Activated CD4-positive, alpha-beta T cell treated with anti-CD3 and anti-CD28 coated beads for 24 hours (primary cell): ENCODE data around the gene DYNLRB1.

Experiments
- DNase-seq, 2 donors: peaks; one replicate each; pipeline ENCODE4 v3.0.0-alpha.2; 2020; ENCODE audit warnings: low read depth in 2 of 2

DYNLRB1 gene

DNA sequence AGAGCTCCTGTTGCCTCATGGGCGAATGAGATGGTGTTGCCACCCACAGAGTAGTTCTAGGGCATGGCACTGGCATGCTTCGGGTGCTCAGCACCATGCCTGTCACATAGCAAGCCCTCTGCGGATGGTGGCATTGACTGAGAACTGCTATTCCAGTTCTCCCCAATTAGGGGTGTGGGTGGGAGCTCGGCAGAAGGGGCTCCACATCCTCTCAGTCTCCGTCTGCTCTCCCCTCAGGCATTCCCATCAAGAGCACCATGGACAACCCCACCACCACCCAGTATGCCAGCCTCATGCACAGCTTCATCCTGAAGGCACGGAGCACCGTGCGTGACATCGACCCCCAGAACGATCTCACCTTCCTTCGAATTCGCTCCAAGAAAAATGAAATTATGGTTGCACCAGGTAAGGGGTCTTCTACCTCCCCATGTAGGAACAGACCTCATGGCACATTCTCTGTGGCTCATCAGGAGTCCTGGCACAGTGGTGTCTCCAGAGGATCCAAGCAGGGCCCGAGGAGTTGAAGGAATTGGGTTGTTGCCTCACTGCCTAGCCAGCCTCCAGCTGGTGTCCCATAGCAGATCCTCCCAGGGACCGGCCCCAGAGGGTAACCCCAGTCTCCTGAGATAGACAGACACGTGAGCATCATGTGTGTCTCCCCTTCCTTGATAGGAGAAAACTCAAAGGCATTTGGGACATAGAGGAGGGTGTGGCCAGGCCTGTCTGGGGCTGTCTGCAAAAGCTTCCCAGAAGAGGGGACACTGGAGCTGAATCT lies 18.4 kb downstream of the DYNLRB1 start:
- no peak for DNase-seq

DNA sequence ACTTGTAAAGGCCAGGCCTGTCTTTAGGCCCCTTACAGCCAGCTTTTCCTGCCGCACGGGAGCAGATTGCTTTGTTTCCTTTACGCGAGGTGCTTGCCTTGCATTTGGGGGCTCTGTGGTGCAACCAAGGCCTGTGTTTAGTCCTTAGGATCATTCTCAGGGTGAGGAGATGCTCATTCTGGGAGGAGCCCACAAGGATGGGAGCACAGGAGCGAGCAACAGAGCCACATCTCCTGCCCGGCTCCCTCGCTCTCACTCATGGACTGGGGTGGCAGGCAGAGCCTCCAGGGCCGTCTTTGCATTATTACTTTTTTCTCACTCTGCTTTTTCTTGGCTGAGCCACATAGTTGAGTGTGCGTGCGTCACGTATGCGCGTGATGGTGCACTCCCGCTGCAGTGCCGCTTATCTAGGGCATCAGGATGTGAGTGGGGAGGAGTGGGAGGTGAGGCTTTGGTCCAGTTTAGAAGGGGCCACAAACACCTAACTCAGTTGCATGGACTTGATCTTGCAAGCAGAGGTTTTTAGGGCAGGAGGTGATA lies 19.1 kb downstream of the DYNLRB1 start:
- no peak for DNase-seq

DNA sequence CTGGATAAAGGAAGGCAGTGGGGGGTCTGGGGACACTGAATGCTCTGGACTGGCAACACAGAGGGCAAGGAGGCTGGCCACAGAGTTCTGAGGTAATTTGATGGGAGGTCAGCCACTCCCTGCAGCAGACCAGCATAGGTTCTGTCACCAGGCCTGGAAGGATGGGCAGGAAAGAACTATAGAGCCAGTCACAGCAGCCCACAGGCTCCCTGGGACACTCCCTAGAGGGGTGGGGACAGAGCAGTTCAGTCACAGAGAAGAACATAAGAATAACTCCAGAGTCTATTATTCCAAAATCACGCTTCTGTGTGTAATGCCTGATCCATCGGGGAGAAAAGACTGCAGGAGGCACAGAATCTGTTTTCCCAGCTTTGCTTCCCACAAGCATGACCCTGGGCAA lies 19.6 kb downstream of the DYNLRB1 start:
- no peak for DNase-seq

DNA sequence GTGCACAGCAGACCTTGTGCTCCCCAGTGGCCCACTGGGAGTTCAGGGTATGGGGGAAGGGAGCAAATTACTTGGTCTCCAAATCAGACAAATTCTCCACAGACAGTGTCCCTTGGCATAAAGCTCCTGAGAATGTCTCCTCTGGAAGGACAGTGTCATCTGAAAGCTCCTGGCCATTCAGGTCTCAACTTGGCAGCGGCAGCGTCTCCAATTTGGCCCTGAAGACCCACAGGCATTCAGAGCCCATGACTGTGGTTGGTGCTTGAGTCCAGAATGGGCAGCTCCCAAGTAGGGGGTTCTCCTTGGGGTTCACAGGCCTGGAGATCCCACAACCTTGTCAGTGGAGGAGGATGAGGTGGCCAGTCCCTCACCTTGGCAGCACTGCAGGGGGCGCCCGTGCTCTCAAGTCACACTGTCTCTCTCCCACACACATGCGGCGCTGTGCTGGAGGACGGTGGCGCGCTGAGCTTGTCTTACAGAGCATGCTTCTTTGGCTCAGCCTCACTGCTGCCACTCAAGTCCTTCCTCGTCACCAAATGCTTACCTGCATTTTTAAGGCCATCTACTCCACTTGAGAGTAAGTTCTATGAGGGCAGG lies 20.7 kb downstream of the DYNLRB1 start:
- DNase-seq = peak; percentile 23 to 38

DNA sequence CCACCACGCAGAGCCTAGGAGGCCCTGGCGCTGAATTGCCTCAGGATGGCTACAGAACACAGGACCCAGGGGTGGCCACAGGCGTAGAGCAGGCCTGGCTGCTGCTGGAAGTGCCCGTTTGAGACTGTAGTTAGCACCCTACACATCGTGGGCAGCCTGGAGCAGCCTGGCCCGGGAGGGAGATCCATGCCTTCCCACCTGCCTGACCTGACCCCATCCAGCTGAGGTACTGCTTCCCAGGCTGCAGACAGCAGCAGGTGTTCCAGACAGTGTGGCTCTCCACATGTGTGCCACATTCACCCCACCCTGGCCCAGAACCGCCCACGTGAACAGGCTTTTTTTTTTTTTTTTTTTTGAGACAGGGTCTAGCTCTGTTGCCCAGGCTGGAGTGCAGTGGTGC lies 21.4 kb downstream of the DYNLRB1 start:
- no peak for DNase-seq

DNA sequence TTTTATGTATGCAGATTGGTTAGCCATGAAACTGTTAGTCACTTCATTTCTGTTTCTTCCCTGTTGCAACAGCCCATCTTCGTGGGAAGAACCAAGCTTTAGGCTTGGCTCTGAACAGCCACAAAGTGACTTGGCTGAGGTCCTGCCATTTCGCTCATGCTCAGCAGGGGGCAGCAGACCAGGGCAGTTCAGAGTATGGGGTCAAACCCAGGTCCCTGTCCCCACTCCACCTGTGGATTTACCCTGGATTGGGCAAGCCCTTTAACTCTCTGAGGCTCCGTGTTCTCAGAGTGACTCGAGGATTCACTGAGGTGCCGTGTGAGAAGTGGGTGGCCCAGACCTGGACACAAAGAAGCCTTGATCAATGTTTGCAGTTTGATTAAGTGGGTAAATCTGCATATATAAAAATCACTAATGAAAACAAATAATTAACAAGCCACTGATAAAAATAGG lies 22.5 kb downstream of the DYNLRB1 start:
- peak; percentile 23 to 50 for DNase-seq

DNA sequence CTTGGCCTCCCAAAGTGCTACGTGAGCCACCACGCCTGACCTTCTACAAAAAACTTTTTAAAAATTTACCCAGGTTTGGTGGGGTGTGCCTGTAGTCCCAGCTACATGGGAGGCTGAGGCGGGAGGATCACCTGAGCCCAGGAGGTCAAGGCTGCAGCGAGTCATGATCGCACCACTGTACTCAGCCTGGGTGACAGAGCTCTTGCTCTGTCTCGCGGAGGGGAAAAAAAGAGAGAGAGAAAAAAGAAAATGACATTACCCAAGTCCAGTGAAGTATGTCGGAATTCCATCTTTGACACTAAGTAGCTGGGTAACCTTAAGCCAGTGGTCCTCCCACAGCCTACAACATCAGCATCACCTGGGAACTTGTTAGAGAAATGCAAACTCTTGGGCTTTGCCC lies 23.5 kb downstream of the DYNLRB1 start:
- DNase-seq = no peak

DNA sequence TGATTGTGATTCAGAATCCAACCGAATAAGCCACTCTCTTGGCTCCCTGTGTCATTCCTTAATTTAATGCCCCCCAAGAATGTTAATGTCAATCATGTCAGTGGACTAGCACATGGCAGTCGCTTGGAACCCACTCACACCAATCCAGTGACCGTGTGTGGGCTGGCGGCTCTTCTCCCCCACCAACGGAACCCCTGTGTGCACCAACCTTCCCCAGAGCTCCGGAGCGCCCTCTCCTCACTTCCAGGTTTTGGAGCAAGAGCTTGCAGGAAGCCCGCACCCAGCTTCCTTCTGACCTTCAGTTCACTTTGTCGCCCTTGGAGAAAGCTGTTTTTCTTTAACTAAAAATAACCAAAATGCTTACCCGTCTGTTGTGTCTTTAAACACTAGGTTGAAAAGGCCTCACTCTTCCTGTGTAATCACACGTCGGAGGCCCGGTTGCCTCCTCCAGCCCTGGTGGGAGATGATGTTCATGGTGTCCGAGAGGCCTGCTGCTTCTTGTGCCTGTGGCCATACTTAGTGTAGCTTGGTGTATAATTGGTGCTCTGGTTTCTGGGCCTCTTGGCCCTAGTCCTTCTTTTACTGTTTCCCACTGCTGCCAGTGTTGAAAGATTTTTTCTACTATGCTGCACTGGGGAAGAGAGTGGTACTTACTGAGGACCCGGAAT lies 24.5 kb downstream of the DYNLRB1 start:
- no peak for DNase-seq

DNA sequence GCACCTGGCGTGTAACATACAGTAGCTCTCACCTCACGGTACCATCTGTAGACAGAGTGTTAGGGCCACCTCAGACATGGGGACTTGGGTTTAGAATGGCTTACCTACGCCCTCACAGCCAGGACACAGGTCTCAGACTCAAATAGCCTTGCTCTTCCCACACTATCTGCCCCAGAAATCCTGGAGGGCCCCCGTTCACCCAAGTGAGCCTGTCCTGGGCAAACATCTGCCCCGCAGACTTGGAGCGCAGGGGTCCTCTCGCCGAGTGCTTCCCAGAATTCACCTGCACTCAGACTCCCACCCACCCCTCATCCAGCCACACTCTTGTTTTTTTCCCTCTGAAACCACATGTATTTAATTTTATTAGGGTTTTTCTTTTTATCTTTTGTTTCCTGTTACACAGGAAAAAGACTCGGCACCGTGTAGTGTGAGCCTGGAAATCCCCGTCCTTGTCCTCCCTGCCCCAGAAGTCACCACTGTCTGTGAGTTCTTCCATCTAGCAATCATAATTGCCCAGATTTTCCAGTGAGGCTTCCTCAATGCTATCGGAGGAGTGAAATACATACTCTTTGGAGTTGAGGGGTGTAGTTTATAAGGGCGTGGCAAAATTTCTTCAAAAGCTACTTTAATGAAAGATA lies 25.2 kb downstream of the DYNLRB1 start:
- no peak for DNase-seq

DNA sequence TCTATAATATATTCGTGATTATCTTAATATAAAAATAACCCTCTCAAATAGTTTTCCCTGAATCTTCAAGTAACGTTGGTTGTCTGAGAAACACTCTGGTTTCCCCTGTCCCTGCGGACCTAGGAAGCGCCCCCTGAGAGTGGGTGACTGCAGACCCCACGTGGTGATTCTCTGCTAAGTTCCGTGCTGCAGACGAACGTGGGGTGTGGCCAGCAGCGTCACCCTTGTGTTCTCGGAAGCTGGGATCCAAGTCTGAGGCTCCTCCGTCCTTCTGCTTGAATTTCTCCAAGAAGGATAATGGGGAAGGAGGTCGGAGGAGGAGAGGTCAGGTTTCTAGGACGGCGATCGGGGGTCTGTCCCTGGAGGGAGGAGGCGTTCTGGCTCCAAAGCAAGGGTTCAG lies 25.7 kb downstream of the DYNLRB1 start:
- DNase-seq = no peak

DNA sequence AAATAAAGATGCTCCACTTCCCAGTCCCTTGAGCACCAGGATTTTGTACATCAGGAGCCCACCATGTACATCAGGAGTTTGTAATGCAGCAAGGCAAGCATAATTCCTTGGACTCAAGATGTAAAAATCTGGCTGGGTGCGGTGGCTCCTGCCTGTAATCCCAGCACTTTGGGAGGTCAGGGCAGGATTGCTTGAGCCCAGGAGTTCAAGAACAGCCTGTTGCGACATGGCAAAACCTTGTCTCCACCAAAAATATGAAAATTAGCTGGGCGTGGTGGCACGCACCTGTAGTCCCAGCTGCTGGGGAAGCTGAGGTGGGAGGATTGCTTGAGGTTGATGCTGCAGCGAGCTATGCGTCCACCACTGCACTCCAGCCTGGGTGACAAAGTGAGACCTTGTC lies 26.2 kb downstream of the DYNLRB1 start:
- DNase-seq = no peak

DNA sequence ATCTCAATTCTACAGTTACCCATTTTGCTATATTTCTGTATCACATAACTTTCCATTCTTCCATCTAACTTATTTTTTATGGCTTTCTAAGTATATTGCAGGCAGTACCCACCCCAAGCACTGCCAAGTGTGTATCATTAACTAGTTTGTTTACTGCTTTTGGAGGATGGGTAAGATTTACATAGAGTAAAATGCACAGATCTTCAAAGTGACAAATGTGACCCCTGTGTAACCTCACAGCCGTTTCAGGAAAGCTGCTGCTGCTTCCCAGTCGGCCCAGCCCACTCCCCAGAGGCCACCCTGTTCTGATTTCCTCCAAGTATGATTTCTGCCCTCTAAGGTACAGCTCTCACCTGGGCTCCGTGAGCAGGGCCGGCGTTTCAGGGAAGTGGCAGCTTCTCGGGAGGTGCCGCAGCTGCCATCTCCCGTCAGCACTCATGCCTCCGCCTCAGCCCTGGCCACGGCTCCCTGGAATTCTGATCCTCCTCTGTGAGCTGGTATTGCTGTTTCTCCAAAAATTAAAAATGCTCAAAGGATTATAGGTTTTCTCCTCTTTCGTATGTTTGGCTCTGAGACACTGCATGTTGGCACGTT lies 27.3 kb downstream of the DYNLRB1 start:
- DNase-seq = no peak

DNA sequence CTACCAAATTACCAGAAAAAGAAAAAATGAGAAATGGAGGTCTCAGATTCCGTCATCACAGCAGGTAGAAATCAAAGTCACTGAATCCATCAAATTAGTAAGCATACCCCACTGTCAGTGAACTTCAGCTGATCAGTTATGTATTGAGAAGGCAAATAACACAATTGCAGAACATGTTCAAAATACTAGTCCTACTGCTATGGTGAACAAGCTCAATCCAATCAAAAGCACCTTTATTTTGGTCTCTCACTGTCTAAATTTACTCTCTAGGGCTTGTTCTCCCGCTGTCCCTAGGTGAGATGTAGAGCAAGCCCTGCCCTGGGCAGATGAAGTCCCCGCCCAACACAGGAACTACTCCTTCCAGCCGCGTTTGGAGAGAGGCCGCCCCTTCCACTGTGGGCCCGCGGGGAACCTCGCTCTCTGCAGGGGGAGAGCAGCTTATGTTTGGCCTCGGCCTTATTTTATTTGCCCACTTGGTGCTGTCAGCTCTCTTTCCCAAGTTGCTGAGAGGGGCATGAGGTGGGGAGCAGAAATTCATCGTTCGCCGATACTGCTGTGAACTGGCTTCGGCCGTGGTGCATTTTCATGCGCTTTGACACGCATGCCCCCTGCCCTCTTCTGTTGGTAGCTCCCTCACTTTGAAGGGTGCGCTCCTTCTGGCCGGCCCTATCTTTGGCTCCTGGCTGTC lies 28.0 kb downstream of the DYNLRB1 start:
- DNase-seq = no peak

DNA sequence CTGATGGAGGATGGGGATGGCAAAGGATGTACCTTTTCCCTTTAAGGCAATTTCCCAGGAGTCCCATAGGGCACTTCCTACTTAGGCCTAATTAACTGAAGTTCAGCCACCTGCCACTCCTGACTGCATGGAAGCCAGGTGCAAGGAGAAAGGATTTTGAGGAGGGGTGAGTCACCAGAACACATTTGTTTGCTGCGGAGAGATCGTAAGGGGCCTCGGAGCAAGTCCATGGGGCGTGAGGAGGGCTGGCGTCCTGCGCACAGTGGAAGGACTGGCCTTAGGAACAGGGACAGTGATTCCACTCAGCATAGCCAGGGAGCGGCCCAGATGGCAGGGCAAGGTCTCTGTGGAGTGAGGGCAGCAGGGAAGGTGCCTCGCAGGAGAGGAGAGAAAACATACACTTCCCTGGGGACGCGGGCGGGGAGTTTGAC lies 30.5 kb downstream of the DYNLRB1 start:
- no peak for DNase-seq

DNA sequence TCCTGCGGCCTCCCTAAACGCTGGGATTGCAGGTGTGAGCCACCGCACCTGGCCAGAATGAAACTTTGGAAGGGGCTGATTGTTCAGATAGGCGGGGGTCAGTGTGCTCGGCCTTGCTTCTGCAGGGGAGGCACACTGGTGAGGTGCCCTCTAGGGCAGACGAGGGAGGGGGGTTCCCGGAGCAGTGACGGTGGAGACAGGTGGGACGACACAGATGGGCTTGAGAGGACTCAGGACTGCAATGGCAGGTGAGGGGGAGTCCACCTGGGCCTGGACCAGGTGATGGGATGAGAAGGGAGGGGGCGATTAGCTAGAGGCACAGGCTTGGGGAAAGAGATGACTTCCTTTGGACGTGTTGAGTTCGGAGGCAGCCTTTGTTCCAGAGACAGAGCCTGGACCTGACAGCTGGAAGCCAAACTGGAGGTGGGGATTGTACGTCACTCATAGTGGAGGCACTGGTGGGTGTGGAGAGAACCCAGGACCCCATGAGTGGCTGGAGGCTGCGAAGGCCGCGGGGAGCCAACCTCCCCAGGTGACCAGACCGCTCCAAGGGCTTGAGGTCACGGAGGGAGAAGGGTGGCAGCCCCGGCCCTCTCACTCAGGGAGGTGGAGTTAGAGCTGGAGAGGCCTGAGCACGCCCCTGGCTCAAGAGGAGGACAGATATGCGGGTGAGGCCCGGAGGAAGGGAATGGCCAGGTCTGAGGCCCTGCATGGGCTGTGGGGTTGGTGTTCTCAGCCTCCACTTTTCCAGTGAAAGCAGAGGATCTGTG lies 31.8 kb downstream of the DYNLRB1 start:
- no peak for DNase-seq

DNA sequence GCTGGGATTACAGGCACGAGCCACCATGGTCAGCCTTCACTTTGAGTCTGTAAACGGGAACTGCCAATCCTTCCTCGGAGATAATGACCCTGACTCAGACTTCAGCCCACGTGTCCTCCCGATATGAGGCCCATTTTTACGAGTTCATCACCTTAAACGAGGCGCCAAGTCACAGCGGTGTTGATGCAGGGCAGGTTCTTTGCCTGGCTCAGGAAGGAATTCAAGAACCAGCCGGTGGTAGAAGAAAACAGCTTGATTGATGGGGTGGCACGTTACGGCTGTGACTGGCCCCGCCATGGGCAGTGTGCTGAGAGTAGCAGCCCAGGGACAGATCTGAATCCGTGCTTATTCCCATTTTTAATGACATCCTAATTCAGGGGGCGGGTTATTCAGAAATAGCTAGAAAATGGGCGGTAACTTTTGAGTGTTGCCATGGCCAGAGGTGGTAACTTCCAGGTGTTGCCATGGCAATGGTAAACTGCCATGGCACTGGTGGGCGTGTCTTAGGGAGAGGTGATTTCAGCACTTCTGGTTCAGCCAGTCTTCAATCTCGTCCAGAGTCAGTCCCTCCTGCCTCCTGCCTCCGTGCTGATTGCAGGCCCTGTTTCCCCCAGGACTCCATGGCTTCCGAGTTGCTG lies 33.2 kb downstream of the DYNLRB1 start:
- no peak for DNase-seq

DNA sequence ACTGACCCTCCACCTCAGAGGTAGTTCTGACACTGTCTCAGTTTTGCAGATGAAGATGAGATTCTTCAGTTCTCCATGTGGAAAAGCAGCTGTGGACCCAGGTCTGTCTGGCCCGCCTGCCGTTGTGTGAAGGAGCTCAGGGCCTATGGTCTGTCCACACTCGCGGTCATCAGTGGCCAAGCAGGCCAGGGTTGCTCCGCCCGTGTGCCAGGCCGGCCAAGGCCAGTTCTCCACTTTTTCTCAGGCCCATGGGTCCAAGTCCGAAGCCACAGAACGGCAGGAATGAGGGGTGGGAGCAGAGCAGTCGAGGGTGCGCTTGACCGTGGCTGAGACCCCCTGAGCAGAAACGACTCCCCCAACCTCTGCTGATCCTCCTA lies 33.7 kb downstream of the DYNLRB1 start:
- DNase-seq = no peak

DNA sequence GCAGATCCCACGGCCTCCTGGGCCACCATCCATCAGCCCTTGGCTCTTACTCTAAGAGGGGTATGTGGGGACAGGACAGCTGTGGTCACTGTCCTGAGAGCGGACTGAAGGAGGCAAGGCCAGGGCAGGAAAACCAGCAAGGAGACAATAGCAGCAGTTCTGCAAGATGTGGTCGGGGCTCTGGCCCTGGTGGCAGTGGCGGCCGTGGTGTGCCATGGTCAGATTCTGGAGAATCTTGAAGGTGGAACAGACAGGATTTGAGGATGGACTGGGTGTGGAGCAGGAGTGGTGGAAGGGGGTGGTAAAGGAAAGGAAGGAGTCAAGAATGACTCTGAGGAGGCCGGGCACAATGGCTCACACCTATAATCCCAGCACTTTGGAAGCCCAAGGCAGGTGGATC lies 36.3 kb downstream of the DYNLRB1 start:
- DNase-seq = no peak

DNA sequence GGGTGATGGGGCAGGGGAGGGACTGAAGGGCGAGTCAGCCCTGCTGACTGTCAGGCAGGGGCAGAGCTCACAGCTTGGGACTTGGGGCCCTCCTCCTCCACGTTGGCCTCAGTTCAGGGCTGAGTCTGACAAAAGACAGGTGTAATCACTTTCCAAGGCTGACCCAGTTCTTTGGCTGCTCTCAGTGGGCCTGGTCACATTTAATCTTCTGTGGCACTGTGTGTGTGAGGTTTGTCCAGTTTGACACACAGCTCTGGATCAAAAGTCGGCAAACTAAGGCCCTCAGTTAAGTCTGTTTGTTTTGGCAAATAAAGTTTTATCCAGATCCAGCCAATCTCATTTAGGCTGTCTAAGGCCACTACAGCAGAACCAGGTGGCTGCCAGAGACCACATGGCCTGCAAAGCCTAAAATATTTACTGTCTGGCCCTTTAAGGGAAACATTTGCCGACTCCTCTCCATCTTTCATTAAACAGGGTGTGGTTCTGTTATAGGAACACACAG lies 37.2 kb downstream of the DYNLRB1 start:
- no peak for DNase-seq

DNA sequence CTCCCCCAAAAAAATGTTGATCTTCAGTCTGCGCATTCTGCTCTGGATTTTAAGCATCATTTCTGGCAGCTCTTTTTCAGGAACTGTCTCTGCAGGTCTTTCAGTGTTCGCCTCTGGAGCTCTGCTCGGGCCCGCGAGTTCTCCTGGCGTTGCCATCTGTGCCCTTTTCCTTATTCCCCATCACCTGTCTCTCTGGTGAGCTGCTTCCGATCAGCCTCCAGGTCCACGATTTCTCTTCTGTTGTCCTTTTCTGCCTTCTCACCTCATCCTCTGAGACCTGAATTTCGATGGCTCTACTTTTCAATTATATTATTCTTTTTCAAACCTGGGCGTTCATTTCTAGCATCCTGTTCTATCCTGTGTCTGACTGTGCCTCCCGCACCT lies 41.7 kb downstream of the DYNLRB1 start:
- no peak for DNase-seq
